GM21528 (cell line): Measurements from ENCODE around the gene PBX3.

Source experiments
- ATAC-seq: cut with Tn5 transposase; IDR thresholded peaks from one replicate; pipeline ENCODE4 v1.9.1; 2021; ENCODE audit warnings: mild to moderate bottlenecking, moderate library complexity; ENCODE audit not compliant: unreplicated experiment, low FRiP score

The PBX3 gene

GRCh38 chr9:126015424-126015823 lies 268.3 kb downstream of the PBX3 start:
- ATAC-seq, result no peak

GRCh38 chr9:126016579-126017290 lies 269.6 kb downstream of the PBX3 start:
- no peak for ATAC-seq
